ENCODE data around the gene TDRD1. TPM values are rescaled to one million over a fixed set of nuclear protein-coding genes. Genes with fewer than 3 reads are reported as not detected.

TDRD1 gene
- total and polyA plus RNA-seq, 2 experiments from 2014 or later = not detected

DNA sequence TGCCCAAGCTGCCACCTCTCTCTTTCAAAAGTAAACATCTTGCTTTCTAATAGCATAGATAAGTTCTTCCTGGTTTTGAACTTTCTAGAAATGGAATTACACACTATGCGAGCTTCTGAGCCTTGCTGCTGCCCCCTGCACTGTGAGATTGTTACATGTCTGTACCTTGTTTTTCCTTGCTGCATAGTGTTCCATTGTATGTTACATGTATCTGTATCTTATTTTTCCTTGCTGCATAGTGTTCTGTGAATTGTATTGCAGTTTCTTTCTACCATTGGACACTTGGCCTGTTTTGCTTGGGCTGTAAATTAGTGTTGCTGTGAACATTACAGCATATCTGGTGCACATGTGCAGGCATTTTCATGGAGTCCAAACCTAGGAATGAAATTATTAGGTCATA, 35.9 kb downstream of the TDRD1 start:
- TF ChIP-seq EZH2phosphoT487 (IDR thresholded peaks at IDR 0.05; ENCODE audit: insufficient read depth, low read depth) (no peak), EZH2 (IDR thresholded peaks at IDR 0.05; ENCODE audit: insufficient read depth, poor library complexity, severe bottlenecking) (no peak)
- DNase-seq = no peak
- WGBS, 2 experiments (ENCODE audit: low coverage in 1 of 2, low lambda C conversion rate in 2 of 2, missing lambda C conversion rate in 2 of 2) = 38 to 40% methylated on average over 1 of the region's 1 CpG
- H3K9me2 ChIP-seq (ENCODE audit: insufficient read depth) = no peaks in the 10 kb centered on the region
- no peak overlapping the region for H2AFZ ChIP-seq
- H3K4me1 ChIP-seq (ENCODE audit: insufficient read depth) = no peaks in the 10 kb centered on the region
- H3K9me3 ChIP-seq (ENCODE audit: low read depth) = no peaks in the 10 kb centered on the region
- H3K79me2 ChIP-seq (ENCODE audit: insufficient read depth) = no peaks in the 10 kb centered on the region
- no peaks in the 10 kb centered on the region for H3K36me3 ChIP-seq (ENCODE audit: low read depth)
- H3F3A ChIP-seq (ENCODE audit: insufficient read depth) = no peaks in the 10 kb centered on the region
- no peak overlapping the region for H3K27ac ChIP-seq
- no peak overlapping the region for H3K4me3 ChIP-seq
- no peak overlapping the region for H3K9ac ChIP-seq
- no peak overlapping the region for H3K4me2 ChIP-seq (ENCODE audit: unreplicated experiment)
- in situ Hi-C loops (cut with MboI) = no loop called here
- H4K20me1 ChIP-seq (ENCODE audit: insufficient read depth) = no peaks in the 10 kb centered on the region
- peaks cover 50% of the 10 kb centered on the region for H3K27me3 ChIP-seq (replicated peaks; ENCODE audit: insufficient read depth)

DNA sequence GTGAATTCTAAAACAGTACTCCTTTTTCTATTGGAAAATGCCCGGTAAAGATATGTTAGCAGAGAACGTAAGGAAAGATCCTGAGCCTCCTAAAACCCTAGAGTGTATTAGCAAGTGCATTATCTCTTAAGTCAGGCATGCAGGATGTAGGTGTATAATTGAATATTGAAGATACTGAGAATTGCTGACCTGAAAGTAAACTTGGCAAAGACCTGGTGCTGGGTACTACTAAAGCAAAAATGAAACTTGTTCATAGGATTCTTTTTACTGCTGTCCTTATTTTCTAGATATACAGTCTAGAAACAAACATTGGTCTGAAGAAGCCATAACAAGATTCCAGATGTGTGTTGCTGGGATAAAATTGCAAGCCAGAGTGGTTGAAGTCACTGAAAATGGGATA, 41.1 kb downstream of the TDRD1 start:
- no peak overlapping the region for H3K9ac ChIP-seq
- H2AFZ ChIP-seq = no peak overlapping the region
- H3K36me3 ChIP-seq (ENCODE audit: low read depth) = no peaks in the 10 kb centered on the region
- no peak overlapping the region for H3K4me2 ChIP-seq (ENCODE audit: unreplicated experiment)
- no peak overlapping the region for H3K27ac ChIP-seq
- no peak for DNase-seq
- no peaks in the 10 kb centered on the region for H3K79me2 ChIP-seq (ENCODE audit: insufficient read depth)
- H3K27me3 ChIP-seq (replicated peaks; ENCODE audit: insufficient read depth) = peaks cover 41% of the 10 kb centered on the region
- TF ChIP-seq EZH2 (IDR thresholded peaks at IDR 0.05; ENCODE audit: insufficient read depth, poor library complexity, severe bottlenecking) (no peak), EZH2phosphoT487 (IDR thresholded peaks at IDR 0.05; ENCODE audit: insufficient read depth, low read depth) (no peak)
- WGBS, 2 experiments (ENCODE audit: low coverage in 1 of 2, low lambda C conversion rate in 2 of 2, missing lambda C conversion rate in 2 of 2) = 77 to 82% methylated on average over 2 of the region's 2 CpGs
- H3K9me2 ChIP-seq (ENCODE audit: insufficient read depth) = no peaks in the 10 kb centered on the region
- no peak overlapping the region for H3K4me3 ChIP-seq
- no peaks in the 10 kb centered on the region for H3F3A ChIP-seq (ENCODE audit: insufficient read depth)
- no peaks in the 10 kb centered on the region for H3K9me3 ChIP-seq (ENCODE audit: low read depth)
- no peaks in the 10 kb centered on the region for H4K20me1 ChIP-seq (ENCODE audit: insufficient read depth)
- in situ Hi-C loops (cut with MboI) = no loop called here
- no peaks in the 10 kb centered on the region for H3K4me1 ChIP-seq (ENCODE audit: insufficient read depth)

DNA sequence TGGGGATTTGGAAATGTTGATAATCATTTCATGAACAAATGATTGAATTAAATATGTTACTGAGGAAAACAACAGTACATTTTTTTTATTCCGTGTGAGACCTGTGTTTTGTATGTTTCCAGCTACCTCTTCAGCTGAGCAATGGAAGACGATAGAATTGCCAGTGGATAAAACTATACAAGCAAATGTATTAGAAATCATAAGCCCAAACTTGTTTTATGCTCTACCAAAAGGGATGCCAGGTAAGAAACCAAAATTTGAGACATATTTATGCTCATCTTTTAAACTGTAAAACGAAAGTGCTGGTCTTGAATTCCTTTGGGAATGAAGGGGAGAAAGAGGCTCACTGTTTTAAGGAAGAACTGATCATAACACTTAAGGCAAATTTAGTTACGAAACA, 42.1 kb downstream of the TDRD1 start:
- Histone ChIP-seq H3K4me2 (ENCODE audit: unreplicated experiment) (no peak overlapping the region), H3F3A (ENCODE audit: insufficient read depth) (no peaks in the 10 kb centered on the region), H3K27ac (no peak overlapping the region), H3K27me3 (replicated peaks; ENCODE audit: insufficient read depth) (peaks cover 41% of the 10 kb centered on the region), H2AFZ (no peak overlapping the region), H3K79me2 (ENCODE audit: insufficient read depth) (no peaks in the 10 kb centered on the region), H3K36me3 (ENCODE audit: low read depth) (no peaks in the 10 kb centered on the region), H3K4me1 (ENCODE audit: insufficient read depth) (no peaks in the 10 kb centered on the region), H3K4me3 (no peak overlapping the region), H3K9ac (no peak overlapping the region), H4K20me1 (ENCODE audit: insufficient read depth) (no peaks in the 10 kb centered on the region), H3K9me3 (ENCODE audit: low read depth) (no peaks in the 10 kb centered on the region), H3K9me2 (ENCODE audit: insufficient read depth) (no peaks in the 10 kb centered on the region)
- no peak for TF ChIP-seq EZH2 (IDR thresholded peaks at IDR 0.05; ENCODE audit: insufficient read depth, poor library complexity, severe bottlenecking)
- no peak for TF ChIP-seq EZH2phosphoT487 (IDR thresholded peaks at IDR 0.05; ENCODE audit: insufficient read depth, low read depth)
- in situ Hi-C loops (cut with MboI) = no loop called here
- 40 to 46% methylated on average over 4 of the region's 4 CpGs for WGBS, 2 experiments (ENCODE audit: low coverage in 1 of 2, low lambda C conversion rate in 2 of 2, missing lambda C conversion rate in 2 of 2)
- no peak for DNase-seq

DNA sequence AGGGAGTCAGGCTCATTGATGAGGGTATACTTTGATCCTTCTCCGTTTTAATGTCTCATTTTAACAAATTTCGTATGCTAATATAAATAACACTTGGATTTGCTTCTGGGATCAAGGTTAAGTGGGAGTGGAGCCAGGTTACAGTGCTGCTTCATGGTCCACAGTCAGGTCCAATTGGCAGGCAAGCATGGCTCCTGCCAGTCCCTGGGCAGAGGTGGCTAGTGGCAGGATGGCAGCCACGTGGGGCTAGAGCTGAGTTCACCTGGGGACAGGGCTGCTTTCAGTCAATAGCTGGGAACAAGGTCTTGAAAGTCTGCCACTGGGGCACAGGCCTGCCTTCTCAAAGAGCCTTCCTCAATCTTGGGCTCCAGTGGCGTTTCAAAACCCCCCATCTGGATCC, 43.9 kb downstream of the TDRD1 start:
- in situ Hi-C loops (cut with MboI) = no loop called here
- Histone ChIP-seq H3K4me1 (ENCODE audit: insufficient read depth) (no peaks in the 10 kb centered on the region), H2AFZ (no peak overlapping the region), H3K27ac (no peak overlapping the region), H3K9me3 (ENCODE audit: low read depth) (no peaks in the 10 kb centered on the region), H3K9me2 (ENCODE audit: insufficient read depth) (no peaks in the 10 kb centered on the region), H3K9ac (no peak overlapping the region), H3K36me3 (ENCODE audit: low read depth) (no peaks in the 10 kb centered on the region), H3K4me3 (no peak overlapping the region), H4K20me1 (ENCODE audit: insufficient read depth) (no peaks in the 10 kb centered on the region), H3F3A (ENCODE audit: insufficient read depth) (no peaks in the 10 kb centered on the region), H3K79me2 (ENCODE audit: insufficient read depth) (no peaks in the 10 kb centered on the region), H3K27me3 (replicated peaks; ENCODE audit: insufficient read depth) (peaks cover 45% of the 10 kb centered on the region), H3K4me2 (ENCODE audit: unreplicated experiment) (no peak overlapping the region)
- DNase-seq = no peak
- 29 to 41% methylated on average over 4 of the region's 4 CpGs for WGBS, 2 experiments (ENCODE audit: low coverage in 1 of 2, low lambda C conversion rate in 2 of 2, missing lambda C conversion rate in 2 of 2)
- no peak for TF ChIP-seq EZH2 (IDR thresholded peaks at IDR 0.05; ENCODE audit: insufficient read depth, poor library complexity, severe bottlenecking)
- TF ChIP-seq EZH2phosphoT487 (IDR thresholded peaks at IDR 0.05; ENCODE audit: insufficient read depth, low read depth) = no peak

DNA sequence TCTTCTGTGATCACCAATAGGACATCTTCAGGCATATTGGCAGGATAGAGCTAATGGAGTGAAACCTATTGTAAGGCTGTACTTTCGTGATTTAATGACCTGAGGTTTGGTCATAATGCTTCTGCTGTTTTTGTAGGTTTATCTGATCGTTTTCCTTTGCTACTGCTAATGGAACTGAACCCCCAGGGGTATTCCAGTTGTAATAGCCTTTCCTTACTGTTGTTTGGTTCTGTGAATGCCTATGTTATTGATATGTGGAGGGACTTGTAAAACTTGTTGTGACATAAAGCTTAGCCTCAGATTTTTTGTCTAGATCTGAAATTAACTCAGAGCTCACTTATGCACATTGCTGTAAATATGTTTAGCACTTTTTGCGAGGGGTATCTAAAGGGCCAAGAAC, 49.0 kb downstream of the TDRD1 start:
- Histone ChIP-seq H3K4me1 (ENCODE audit: insufficient read depth) (no peaks in the 10 kb centered on the region), H3K9me3 (ENCODE audit: low read depth) (no peaks in the 10 kb centered on the region), H3K4me2 (ENCODE audit: unreplicated experiment) (no peak overlapping the region), H3F3A (ENCODE audit: insufficient read depth) (no peaks in the 10 kb centered on the region), H3K36me3 (ENCODE audit: low read depth) (no peaks in the 10 kb centered on the region), H3K4me3 (no peak overlapping the region), H3K9me2 (ENCODE audit: insufficient read depth) (no peaks in the 10 kb centered on the region), H4K20me1 (ENCODE audit: insufficient read depth) (no peaks in the 10 kb centered on the region), H3K27ac (no peak overlapping the region), H2AFZ (no peak overlapping the region), H3K9ac (no peak overlapping the region), H3K27me3 (replicated peaks; ENCODE audit: insufficient read depth) (peaks cover 42% of the 10 kb centered on the region), H3K79me2 (ENCODE audit: insufficient read depth) (no peaks in the 10 kb centered on the region)
- TF ChIP-seq EZH2 (IDR thresholded peaks at IDR 0.05; ENCODE audit: insufficient read depth, poor library complexity, severe bottlenecking) (no peak), EZH2phosphoT487 (IDR thresholded peaks at IDR 0.05; ENCODE audit: insufficient read depth, low read depth) (no peak)
- DNase-seq = no peak
- in situ Hi-C loops (cut with MboI) = no loop called here
- 27 to 37% methylated on average over 3 of the region's 3 CpGs for WGBS, 2 experiments (ENCODE audit: low coverage in 1 of 2, low lambda C conversion rate in 2 of 2, missing lambda C conversion rate in 2 of 2)
